Activated CD4-positive, CD25-positive, alpha-beta regulatory T cell treated with anti-CD3 and anti-CD28 coated beads, Interleukin-2, amount 50 U/mL, for 16 hours (primary cell): ENCODE results near the gene SEPTIN2.
"Not testable (repeated sequence)": the region's sequence is repeated elsewhere in the genome, so short reads cannot be mapped to it uniquely, and the experiment has no call there.

Experiments used
- DNase-seq: peaks from one replicate; pipeline ENCODE4 v3.0.0-alpha.2; 2020; ENCODE audit warnings: low read depth, low spot score

The SEPTIN2 gene

DNA sequence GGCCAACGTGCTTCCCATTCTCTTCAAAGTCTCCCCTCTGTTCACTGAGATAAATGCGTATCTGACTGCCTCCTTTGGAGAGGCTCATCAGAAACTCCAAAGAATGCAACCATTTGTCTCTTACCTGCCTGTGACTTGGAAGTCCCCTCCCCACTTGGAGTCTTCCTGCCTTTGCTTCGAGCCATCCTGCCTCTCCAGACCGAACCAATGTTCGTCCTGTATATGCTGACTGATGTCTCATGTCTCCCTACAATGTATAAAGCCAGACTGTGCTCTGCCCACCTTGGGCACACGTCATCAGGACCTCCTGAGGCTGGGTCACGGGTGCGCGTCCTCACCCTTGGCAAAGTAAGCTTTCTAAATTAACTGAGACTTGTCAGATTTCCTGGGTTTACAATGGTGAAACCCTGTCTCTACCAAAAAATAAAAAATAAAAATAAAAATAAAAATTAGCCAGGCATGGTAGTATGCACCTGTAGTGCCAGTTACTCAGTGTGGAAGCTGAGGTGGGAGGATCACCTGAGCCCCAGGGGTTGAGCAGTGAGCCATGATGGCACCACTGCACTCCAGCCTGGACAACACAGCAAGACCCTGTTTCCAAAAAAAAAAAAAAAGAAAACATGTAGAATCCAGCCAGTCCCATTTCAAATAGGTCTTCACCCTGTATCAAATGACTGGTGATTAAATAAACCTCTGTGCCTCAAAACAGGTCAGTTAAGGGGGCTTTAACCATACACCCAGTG lies 29.2 kb upstream of the SEPTIN2 start:
- DNase-seq = no peak

DNA sequence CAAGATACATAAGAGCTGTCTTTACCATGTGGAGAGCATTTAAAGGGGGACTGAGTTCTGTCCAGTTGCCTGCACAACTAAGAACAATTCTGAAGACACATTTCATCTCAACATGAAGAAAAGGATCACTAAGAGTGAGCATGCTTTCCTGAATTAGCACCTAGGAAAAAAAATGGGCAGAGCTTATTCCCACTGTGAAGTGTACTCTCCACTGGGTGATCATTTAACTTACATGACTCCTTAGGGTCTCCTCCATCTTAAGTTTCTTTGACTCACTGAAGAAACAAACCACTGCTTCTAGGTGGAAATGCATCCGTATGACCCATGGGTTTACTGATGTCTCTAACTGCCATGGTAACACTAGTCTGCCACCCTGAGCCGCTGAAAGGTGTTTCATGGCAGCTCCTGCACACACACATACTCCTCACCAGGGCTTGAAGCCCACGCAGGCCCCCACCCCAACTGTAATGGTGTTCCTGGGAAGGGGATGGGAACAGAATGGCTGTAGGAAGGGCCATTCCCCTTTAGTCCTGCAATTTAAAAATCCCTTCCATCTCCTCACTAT lies 27.3 kb upstream of the SEPTIN2 start:
- DNase-seq = no peak

DNA sequence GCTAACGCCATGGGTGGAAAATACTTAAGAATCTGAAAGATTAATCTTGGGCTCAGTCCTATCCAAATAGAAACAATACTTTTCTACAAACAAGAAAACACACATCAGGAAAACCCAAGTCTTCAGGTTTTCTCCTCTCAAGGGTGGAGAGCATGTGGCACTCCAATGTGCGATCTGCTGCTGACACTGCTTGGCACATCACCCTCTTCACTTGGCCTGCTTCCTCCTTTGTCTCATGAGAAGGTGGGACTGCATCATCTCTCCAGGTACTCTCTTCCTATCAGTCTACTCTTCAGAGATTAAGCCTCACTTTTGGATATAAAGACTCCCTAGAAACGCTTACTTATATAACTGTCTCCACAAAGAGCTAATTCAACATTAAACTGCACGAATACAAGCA lies 26.7 kb upstream of the SEPTIN2 start:
- no peak for DNase-seq

DNA sequence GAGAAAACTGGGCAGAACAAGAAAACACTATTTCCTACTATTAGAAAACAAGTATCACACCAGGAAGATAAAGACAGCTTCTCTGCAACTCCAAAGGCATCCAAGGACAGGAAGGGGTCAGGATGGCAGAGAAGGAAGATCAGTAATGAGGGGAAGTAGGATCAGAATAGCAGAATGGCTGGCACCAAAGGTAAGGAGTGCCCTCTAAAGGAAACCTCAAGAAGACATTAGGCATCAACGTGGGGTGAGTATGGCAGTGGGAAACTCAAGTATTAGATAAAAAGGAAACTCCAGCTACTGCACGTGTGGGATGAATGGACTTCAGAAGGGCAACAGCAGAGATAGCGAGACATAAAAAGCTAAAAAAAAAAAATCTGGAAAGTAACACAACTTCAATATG lies 26.1 kb upstream of the SEPTIN2 start:
- no peak for DNase-seq

DNA sequence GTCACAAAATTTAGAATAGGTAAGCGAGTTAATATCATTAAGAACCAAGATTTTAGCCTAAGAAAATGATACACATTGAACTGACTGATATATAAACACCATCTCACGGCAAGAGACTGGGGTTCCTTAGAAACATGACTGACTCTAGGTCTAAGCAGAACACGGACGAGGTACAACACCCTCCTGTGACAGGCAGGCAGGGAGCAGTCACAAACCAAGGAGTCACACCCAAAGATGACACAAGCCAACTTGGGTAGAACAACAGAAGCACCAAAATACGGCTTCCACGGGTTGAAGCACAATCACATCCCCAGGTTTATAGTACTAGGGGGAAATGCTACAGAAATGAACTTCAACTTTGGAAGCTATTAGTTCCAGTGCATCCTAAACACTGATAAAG lies 24.6 kb upstream of the SEPTIN2 start:
- DNase-seq = no peak

DNA sequence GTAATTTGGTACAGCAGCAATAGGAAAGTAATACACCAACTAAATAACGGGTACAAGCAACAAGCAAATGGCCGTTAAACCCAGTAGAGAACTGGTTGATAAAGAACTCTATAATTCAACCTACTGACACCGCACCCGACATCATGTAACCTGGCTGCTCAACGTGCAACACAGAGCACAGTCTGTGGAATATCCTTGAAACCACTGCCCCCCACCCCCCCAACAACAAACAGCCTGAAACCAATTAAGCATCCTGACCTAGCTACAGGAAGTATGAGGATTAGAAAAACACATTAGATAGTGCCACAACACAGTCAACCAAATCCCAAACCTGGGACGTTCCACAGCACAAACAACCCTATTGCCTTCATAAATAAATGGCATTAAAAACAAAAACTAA lies 23.7 kb upstream of the SEPTIN2 start:
- no peak for DNase-seq

DNA sequence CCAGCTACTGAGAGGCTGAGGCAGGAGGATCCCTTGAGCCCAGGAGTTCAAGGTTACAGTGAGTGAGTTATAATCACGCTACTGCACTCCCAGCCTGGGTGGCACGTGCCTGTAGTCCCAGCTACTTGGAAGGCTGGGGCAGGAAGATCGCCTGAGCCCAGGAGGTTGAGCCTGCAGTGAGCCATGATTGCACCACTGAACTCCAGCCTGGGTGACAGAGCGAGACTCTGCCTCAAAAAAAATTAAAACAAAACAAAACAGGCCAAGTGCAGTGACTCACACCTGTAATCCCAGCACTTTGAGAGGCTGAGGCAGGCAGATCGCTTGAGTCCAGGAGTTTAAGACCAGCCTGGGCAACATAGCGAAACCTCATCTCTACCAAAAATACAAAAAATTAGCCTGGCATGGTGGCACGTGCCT lies 22.3 kb upstream of the SEPTIN2 start:
- not testable (repeated sequence) for DNase-seq

DNA sequence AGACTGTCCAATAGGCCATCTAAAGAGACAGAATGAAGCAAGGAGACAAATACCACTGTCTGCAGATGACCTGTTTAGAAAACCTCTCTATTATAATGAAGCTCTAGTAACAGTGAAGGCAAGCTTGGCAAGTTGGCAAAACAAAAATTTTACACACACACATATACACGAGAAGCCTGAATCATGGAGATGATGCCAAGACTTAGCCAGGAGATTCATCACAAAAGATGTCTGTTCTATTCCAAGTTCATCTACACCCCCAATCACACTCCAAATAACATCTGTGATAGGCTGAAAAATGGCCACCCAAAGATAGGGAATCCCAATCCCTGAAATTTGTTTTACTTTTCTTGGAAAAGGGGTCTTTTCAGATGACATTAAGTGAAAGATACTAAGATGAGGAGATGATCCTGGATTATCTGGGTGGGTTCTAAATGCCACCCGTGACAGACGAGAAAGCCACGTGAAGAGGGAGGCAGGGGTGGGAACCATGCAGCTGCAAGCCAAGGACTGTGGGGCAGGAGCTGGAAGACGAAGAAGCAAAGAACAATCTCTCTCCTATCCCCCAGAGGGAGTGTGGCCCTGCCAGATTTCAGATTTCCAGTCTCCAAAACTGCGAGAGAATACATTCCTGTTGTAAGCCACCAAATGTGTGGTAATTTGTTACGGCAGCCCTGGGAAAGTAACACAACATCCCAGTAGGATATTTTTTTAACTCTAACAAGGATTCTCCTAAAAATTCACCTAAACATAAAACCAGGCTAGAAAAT lies 20.2 kb upstream of the SEPTIN2 start:
- DNase-seq = no peak

DNA sequence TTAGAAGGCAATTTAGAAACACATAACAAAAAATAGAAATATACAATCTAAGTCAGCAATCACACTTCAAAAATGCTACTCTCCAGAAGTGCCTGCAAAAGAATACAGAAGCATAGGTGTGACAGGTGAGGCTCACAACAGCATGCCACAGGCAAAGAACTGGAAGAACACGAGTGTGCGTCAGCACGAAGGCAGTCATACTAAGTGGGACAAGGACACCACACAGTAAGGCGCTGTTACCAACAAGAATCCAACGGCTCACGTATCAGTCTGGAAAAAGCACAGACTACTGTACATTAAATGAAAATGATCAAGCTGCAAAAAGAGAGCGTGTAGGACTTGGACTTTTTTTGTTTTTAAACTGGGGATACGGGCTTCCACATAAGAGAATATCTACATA lies 19.0 kb upstream of the SEPTIN2 start:
- DNase-seq = no peak

DNA sequence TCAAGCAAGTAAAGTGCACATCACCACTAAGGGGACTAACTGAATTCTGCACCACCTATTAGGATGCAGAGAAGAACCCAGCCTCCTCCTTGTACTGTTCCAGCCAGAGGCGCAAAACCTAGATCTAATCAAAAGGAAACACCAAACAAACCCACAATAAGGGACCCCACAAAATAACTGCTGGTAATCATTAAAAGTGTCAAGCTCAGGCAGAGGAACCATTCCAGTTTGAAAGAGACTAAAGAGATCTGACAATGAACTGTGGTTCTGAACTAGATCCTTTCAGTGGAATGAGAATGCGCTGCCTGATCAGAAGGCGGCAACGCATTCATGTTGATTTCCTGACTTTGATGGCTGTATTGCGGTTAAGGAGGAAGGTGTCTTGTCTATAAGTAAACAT lies 17.1 kb upstream of the SEPTIN2 start:
- DNase-seq = no peak

DNA sequence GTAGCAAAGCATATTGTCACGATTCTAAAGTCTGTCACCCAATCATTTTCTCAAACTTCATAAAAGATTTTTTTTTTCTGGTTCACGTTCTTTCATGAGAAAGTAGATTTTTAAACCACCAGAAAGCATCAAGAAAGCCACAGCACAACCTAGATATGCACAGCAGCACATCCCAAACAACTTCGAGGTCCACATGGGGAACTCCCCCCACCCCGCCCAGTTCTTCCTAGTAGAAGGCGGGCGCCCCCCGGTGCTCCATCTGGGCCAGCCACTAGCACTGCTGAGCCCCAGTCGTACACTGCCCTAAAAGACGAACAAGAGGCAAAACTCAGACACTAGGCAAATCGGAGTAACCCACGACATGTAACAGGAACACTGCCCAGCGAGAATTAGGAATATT lies 15.7 kb upstream of the SEPTIN2 start:
- DNase-seq = no peak

DNA sequence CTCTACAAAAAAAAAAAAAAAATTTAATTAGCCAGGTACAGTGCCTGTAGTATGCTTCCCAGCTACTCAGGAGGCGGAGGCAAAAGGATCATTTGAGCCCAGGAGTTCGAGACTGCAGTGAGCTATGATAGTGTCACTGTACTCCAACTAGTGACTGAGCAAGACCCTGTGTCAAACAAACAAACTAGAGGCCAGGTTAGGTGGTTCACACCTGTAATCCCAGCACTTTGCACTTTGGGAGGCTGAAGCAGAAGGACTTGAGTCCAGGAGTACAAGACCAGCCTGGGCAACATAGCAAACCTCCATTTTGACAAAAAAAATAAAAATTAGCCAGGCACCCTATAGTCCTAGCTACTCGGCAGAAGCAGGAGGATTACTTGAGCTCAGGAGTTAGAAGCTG lies 13.6 kb upstream of the SEPTIN2 start:
- DNase-seq = no peak

DNA sequence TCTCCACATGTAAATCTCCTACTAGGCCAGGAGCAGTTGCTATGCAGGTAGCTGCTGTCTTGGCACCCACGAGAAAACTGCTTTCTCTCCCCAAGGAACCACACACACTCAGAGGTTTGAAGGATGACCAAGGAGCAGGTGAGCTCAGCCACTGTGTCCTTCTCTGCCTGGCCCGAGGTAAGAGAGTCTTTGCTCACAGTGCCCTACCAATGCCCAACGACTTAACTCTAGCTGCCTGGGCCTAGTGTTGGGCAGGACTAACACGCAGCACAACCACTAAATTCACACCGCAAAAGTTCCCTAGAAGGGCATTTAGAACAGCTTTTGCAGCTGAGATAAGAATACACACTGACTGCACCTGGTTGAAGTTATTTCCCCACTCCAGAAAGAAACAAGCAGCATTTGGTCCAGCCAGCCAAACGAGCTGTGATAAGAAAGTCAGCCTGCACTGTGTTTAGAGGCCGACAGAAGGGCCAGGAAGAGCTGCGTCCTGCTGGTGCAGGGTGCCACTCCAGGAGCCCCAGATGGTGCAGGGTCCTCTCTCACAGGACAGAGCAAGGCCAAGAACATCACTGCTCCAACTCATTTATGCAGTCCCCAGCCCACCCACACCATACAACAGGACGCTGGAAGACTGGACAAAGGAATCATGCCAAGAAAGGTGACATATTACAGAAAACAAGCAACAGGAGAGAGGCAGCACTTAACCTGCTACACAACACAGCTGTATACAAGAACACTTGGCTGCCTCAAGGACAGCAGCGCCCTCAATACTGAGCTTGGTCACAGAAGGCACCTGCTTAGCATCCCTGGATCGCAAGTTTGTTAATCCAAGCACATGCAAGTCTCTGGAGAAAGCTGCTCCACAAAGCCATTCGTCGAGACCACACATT lies 12.7 kb upstream of the SEPTIN2 start:
- no peak for DNase-seq

DNA sequence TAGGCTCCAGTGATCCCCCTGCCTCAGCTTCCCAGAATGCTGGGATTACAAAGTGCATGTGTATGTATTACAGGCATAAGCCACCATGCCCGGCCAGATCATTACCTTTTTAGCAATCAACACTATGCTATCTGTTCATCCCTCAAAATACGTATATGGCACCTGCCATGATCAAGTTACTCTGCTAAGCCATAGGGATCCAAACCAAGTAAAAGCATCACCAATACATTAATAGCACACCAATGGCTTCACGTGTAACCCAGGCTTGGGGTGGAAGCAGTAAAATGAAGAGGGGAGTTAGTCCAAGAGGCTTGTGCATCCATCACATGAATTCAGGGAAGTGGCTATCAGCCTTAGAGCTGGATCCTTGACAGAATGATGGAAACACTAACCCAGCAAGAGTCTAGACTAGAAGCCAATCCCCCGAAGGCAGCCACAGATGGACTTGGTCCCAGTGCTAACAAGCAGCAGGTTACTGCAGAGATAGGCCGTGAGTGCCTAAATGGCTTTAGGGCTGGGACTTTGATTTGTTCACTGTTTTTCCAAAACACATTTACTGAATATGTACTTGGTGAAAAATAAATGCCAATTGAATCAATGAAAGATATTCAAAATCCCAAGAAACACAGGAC lies 11.6 kb upstream of the SEPTIN2 start:
- no peak for DNase-seq

DNA sequence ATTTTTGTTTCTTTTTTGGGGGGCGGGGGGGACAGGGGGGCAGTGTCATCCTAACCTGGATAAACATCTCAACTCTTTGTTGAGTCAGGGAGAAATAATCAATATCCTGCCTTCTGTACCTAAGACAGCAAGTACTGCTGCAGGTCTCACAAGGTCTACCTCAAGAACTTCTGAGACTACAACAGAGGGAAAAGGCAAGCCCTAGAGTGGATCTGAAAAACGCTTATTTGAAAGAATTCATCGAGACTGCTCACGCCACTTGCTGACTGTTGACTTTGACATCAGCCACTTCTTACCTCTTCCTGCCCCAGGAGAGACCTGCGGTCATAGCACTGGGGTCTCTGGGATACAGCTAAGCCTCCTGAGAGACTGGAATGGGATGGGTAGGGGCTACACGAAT lies 8.7 kb upstream of the SEPTIN2 start:
- no peak for DNase-seq

DNA sequence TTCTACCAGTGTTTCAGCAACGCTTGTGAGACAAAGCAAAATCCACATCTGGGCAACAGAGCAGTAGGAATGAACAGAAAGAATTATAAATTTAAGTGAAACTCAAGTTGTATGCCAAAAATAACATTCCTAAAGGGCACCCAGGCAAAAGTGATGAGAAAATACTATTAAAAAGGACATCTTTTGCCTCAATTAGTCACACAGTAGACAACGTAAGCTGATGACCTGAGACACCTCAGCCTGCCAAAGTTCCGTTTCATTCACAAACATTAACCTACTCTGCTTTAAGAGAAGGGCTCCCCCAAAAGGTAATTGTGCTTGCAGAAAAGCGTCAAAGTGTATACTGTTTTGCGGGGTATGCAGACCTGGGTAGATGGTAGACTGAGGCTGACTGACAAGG lies 7.5 kb upstream of the SEPTIN2 start:
- no peak for DNase-seq

DNA sequence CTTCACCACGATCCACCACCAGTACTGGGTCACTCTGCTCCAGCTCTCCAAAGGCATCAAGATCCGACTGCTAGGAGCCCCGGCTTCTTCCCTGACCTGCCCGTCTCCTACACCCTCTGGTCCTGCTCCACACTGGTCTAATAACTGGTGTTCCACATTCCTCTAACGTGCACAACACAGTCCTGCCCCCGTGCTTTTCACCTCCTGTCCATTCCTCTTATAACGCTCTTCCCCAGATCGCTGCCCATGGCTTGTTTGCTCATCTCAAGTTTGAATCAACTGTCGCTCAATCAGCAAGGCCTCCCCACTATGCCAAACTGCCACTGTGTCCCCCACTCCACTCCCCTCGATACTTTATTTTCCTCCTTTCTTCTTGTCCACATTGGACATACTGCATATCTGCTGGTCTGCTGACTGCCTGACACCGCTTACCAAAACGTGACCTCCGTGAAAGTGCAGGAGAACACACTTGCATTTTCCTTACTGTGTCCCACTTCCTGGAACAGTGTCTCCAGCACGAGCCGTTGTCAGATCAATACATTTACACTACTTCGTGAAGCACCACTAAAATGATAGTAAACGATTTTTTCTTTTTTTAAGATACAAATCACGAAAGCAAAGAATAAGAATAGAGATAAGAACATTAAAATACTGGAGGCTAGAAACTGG lies 6.8 kb upstream of the SEPTIN2 start:
- no peak for DNase-seq

DNA sequence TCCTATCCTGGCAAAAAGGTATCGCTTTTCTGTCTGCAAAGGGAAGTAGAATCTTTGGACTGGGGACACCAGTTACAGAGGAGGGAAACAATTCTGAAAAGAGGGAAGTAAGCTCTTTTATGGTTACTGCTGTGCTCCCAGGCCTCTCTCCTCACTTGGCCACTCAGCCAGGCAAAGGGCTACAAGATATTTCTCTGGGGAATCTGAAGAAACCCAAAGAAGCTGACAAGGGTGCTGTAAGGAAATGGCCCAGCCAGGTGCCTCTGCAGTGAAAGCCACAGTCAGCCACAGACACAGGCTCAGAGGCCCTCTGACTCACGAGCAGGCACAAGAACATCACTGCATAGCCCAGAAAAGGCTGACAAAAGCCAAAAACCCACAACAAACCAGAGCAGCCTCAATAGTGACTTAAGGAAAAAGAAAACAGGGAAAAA lies 6.0 kb upstream of the SEPTIN2 start:
- peak; percentile 30 for DNase-seq

DNA sequence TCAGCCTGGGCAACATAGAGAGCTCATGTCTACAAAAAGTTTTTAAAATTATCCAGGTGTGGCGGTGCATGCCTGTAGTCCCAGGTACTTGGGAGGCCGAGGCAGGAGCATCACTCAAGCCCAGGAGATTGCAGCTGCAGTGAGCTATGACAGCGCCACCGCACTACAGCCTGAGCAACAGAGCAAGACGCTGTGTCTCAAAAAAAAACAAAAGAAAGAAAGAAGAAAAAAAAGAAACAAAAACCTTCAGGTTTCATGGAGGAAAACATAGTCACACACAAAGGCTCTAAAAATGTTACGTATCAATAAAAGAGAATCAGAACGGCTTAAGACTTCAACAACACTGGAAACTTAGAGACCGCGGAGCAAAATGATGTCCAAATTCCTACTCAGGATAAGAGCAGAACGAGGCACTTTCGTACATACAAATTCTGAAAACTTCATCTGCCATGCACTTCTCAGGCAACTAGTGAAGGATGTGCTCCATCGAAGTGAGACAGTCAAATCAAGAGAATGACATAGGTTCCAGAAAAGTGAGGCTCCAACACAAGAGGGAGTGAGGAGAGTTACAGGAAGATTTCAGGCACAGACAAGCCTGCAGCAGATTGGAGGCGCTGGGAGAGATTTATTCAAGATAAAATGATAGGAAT lies 4.7 kb upstream of the SEPTIN2 start:
- no peak for DNase-seq

DNA sequence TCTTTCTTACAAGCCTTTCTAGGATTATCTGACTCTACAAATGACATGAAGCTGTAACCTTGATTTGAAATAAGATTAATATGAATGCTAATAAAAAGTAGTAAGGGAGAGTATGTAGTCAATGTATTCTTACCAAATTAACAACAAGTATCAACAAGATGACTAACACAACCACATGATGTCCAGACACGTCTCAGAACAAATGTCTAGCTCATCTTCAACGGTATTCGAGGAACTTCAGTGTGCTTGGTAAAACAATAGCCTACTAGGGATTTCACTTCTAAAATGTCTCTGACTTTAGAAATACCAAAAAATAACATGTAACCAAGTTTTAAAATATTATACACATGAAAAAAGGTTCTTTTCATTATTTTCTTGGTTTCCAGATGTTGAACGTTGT lies 3.6 kb upstream of the SEPTIN2 start:
- DNase-seq = no peak
